Osteocyte (in vitro differentiated cells): ENCODE measurements around the gene KCNIP4. TPM values are rescaled to one million over a fixed set of nuclear protein-coding genes. Genes with fewer than 3 reads are reported as not detected.

Experiments
- DNase-seq: peaks from one replicate; pipeline ENCODE4 v3.0.0; 2021; ENCODE audit warnings: mixed read lengths; ENCODE audit not compliant: unreplicated experiment; ENCODE audit errors: extremely low spot score
- H3K27ac Mint-ChIP-seq: one replicate; pipeline ENCODE4 v1.8.0; 2021; ENCODE audit warnings: mild to moderate bottlenecking, mixed read lengths; ENCODE audit not compliant: unreplicated experiment
- H3K27me3 Mint-ChIP-seq: one replicate; pipeline ENCODE4 v1.8.0; 2021; ENCODE audit warnings: mixed read lengths; ENCODE audit not compliant: unreplicated experiment
- H3K36me3 Mint-ChIP-seq: one replicate; pipeline ENCODE4 v1.8.0; 2021; ENCODE audit warnings: mixed read lengths; ENCODE audit not compliant: unreplicated experiment
- H3K4me1 Mint-ChIP-seq: one replicate; pipeline ENCODE4 v1.8.0; 2021; ENCODE audit warnings: mixed read lengths; ENCODE audit not compliant: unreplicated experiment
- H3K4me3 Mint-ChIP-seq: one replicate; pipeline ENCODE4 v1.8.0; 2021; ENCODE audit warnings: mild to moderate bottlenecking, moderate library complexity, mixed read lengths; ENCODE audit not compliant: unreplicated experiment
- H3K9me3 Mint-ChIP-seq: one replicate; pipeline ENCODE4 v1.8.0; 2021; ENCODE audit warnings: mixed read lengths; ENCODE audit not compliant: unreplicated experiment
- CTCF ChIP-seq: fragments of 200-600 bp; sonication (generic); IDR thresholded peaks from 2 replicates; pipeline ENCODE4 v1.5.0; 2021; ENCODE audit warnings: antibody characterized with exemption, mild to moderate bottlenecking, moderate library complexity
- total RNA-seq: library from RNA; stranded (reverse); gene quantifications from 2 replicates; pipeline ENCODE4 v1.2.1, GENCODE V29; 2021

KCNIP4 gene
- total RNA-seq, 1 donor from 2014 or later = 0.24 TPM

GRCh38 chr4:21806991-21807390, 141.6 kb downstream of the KCNIP4 start:
- Mint-ChIP-seq H3K4me1 (peaks cover 37% of the 10 kb centered on the region), H3K27ac (no peak overlapping the region), H3K9me3 (peaks cover 3% of the 10 kb centered on the region), H3K36me3 (no peaks in the 10 kb centered on the region), H3K27me3 (no peaks in the 10 kb centered on the region), H3K4me3 (no peak overlapping the region)
- no peak for DNase-seq
- no peak for TF ChIP-seq CTCF

- DNase-seq = no peak
- no peak for TF ChIP-seq CTCF
- no peak overlapping the region for H3K4me3 Mint-ChIP-seq
- peak overlapping the region; percentile 65 for H3K27ac Mint-ChIP-seq
- H3K4me1 Mint-ChIP-seq = peaks cover 37% of the 10 kb centered on the region
- H3K36me3 Mint-ChIP-seq = no peaks in the 10 kb centered on the region
- peaks cover 3% of the 10 kb centered on the region for H3K9me3 Mint-ChIP-seq
- H3K27me3 Mint-ChIP-seq = no peaks in the 10 kb centered on the region
Observed at GRCh38 chr4:21802406-21802805, 146.2 kb downstream of the KCNIP4 start.

GRCh38 chr4:21801661-21802385, 146.7 kb downstream of the KCNIP4 start:
- no peaks in the 10 kb centered on the region for H3K27me3 Mint-ChIP-seq
- H3K9me3 Mint-ChIP-seq = peaks cover 3% of the 10 kb centered on the region
- peak overlapping the region; percentile 65 for H3K27ac Mint-ChIP-seq
- no peaks in the 10 kb centered on the region for H3K36me3 Mint-ChIP-seq
- TF ChIP-seq CTCF = no peak
- DNase-seq = no peak
- H3K4me3 Mint-ChIP-seq = no peak overlapping the region
- peaks cover 37% of the 10 kb centered on the region for H3K4me1 Mint-ChIP-seq

GRCh38 chr4:21795091-21795490, 153.5 kb downstream of the KCNIP4 start:
- Mint-ChIP-seq H3K9me3 (no peaks in the 10 kb centered on the region), H3K27ac (no peak overlapping the region), H3K4me3 (no peak overlapping the region), H3K36me3 (no peaks in the 10 kb centered on the region), H3K27me3 (no peaks in the 10 kb centered on the region), H3K4me1 (peaks cover 24% of the 10 kb centered on the region)
- no peak for DNase-seq
- TF ChIP-seq CTCF = no peak

GRCh38 chr4:21792736-21793135, 155.8 kb downstream of the KCNIP4 start:
- Mint-ChIP-seq H3K36me3 (no peaks in the 10 kb centered on the region), H3K27me3 (no peaks in the 10 kb centered on the region), H3K4me1 (peaks cover 29% of the 10 kb centered on the region), H3K27ac (no peak overlapping the region), H3K4me3 (no peak overlapping the region), H3K9me3 (no peaks in the 10 kb centered on the region)
- no peak for DNase-seq
- TF ChIP-seq CTCF = no peak
